NCI-H2227 (cell line): ENCODE results near the gene VWCE.
"Not testable (repeated sequence)": the region's sequence is repeated elsewhere in the genome, so short reads cannot be mapped to it uniquely, and the experiment has no call there.

Experiments
- DNase-seq: peaks from one replicate; lab custom pipeline; 2025; ENCODE audit not compliant: unreplicated experiment; lab: John Stamatoyannopoulos, UW

The VWCE gene

GRCh38 chr11:61258546-61258945 is 36.6 kb downstream of the VWCE start:
- no peak for DNase-seq

GRCh38 chr11:61256710-61257482 is 38.2 kb downstream of the VWCE start:
- no peak for DNase-seq

GRCh38 chr11:61254403-61255025 is 40.6 kb downstream of the VWCE start:
- DNase-seq: peak; percentile 64

- not testable (repeated sequence) for DNase-seq
Measured at GRCh38 chr11:61252332-61252731, 42.8 kb downstream of the VWCE start.

GRCh38 chr11:61250796-61251765 is 44.0 kb downstream of the VWCE start:
- not testable (repeated sequence) for DNase-seq

- not testable (repeated sequence) for DNase-seq
Measured at GRCh38 chr11:61249201-61249600, 45.9 kb downstream of the VWCE start.

- DNase-seq: not testable (repeated sequence)
Measured at GRCh38 chr11:61248071-61248470, 47.0 kb downstream of the VWCE start.

GRCh38 chr11:61245284-61245964 is 49.7 kb downstream of the VWCE start:
- DNase-seq: not testable (repeated sequence)

GRCh38 chr11:61241526-61241925 is 53.6 kb downstream of the VWCE start:
- DNase-seq: not testable (repeated sequence)

GRCh38 chr11:61240875-61241274 is 54.2 kb downstream of the VWCE start, which contains the start of gene PGA5:
PGA5 (plus strand) TSS chr11:61241175; CDS start chr11:61241227, 52 bp downstream.
- DNase-seq: not testable (repeated sequence)

- DNase-seq: not testable (repeated sequence)
Measured at GRCh38 chr11:61240288-61240687, 54.8 kb downstream of the VWCE start.

GRCh38 chr11:61237130-61237529 is 58.0 kb downstream of the VWCE start:
- DNase-seq: not testable (repeated sequence)

GRCh38 chr11:61232548-61233145 is 62.5 kb downstream of the VWCE start:
- not testable (repeated sequence) for DNase-seq

- not testable (repeated sequence) for DNase-seq
Measured at GRCh38 chr11:61231585-61231984, 63.5 kb downstream of the VWCE start.

GRCh38 chr11:61231033-61231432 is 64.1 kb downstream of the VWCE start:
- not testable (repeated sequence) for DNase-seq

- DNase-seq: not testable (repeated sequence)
Measured at GRCh38 chr11:61229458-61229857, 65.7 kb downstream of the VWCE start.

GRCh38 chr11:61226457-61227137 is 68.5 kb downstream of the VWCE start:
- not testable (repeated sequence) for DNase-seq

GRCh38 chr11:61222692-61223091 is 72.4 kb downstream of the VWCE start:
- DNase-seq: not testable (repeated sequence)

- not testable (repeated sequence) for DNase-seq
Measured at GRCh38 chr11:61222047-61222446, 73.1 kb downstream of the VWCE start, which contains the start of gene PGA4. PGA4 (plus strand) TSS chr11:61222347; CDS start chr11:61222401, 54 bp downstream.
